ENCODE results near the gene TOMT.

The TOMT gene

GRCh38 chr11:72114570-72114969, 8.8 kb downstream of the TOMT start:
- DNase-seq (ENCODE audit: extremely low read depth, low read depth): no peak
- TF ChIP-seq CTCF (IDR thresholded peaks at IDR 0.05; ENCODE audit: low read depth, low read length): no peak

- no peak for DNase-seq (ENCODE audit: extremely low read depth, low read depth)
- no peak for TF ChIP-seq CTCF (IDR thresholded peaks at IDR 0.05; ENCODE audit: low read depth, low read length)
Measured at GRCh38 chr11:72116019-72116755, 10.5 kb downstream of the TOMT start.

DNA sequence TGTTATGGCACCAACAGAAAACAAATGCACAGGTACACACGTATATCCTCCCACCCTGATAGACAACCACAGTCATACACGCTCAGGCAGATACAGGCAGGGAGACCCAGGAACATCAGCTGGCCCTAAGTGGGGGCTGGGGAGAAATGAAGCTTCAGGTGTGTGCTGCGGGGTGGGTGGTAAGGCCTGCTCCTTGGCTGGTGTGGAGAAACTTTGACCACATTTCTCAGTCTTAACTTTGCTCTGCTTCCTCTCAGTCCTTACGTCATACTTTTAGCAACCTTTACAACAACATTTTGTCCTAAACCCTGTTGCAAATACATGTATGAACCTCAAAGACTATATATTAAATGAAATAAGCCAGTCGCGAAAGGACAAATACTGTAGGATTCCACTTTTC, 13.5 kb downstream of the TOMT start:
- DNase-seq (ENCODE audit: extremely low read depth, low read depth): no peak

DNA sequence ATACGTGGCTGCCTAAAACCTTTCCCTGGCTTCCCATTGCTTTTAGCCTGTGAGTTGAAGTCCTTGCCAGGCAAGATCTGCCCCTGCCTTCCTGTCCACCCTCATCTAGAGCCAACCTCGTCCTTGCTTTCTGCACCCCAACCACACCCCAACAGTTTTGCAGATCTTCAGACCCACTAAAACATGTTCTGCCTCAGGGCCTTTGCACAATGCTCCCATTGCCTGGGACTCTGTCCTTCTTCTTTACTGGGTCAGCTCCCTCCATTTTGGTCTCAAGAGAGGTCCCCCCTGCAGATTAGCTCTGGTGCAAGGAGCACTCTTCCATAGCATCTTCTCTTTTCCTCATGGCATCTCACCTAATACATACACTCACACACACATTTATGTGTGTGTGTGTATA, 15.2 kb downstream of the TOMT start:
- no peak for DNase-seq (ENCODE audit: extremely low read depth, low read depth)
- no peak for TF ChIP-seq CTCF (IDR thresholded peaks at IDR 0.05; ENCODE audit: low read depth, low read length)

More for the DNA sequence above, 13.5 kb downstream of the TOMT start:
- TF ChIP-seq CTCF (IDR thresholded peaks at IDR 0.05; ENCODE audit: low read depth, low read length): no peak

DNA sequence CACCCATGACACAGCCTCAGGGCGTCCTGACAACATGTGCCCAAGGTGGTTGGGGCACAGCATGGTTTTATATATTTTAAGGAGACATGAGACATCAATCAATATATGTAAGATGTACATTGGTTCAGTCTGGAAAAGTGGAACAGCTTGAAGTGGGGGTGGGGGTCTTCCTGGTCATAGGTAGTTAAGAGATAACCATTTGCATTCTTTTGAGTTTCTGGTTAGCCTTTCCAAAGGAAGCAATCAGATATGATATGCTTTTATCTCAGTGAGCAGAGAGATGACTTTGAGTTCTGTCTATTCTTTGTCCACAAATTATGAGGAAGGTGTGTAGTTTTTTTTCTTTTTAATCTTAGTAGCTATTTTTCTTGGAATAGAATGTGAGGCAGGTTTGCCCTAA, 16.9 kb downstream of the TOMT start:
- no peak for TF ChIP-seq CTCF (IDR thresholded peaks at IDR 0.05; ENCODE audit: low read depth, low read length)

GRCh38 chr11:72123117-72123653, 17.5 kb downstream of the TOMT start:
- no peak for DNase-seq (ENCODE audit: extremely low read depth, low read depth)
- no peak for TF ChIP-seq CTCF (IDR thresholded peaks at IDR 0.05; ENCODE audit: low read depth, low read length)

More for the DNA sequence above, 16.9 kb downstream of the TOMT start:
- DNase-seq (ENCODE audit: extremely low read depth, low read depth): no peak

GRCh38 chr11:72124046-72124445, 18.3 kb downstream of the TOMT start:
- TF ChIP-seq CTCF (IDR thresholded peaks at IDR 0.05; ENCODE audit: low read depth, low read length): no peak
- no peak for DNase-seq (ENCODE audit: extremely low read depth, low read depth)

Data from AG09319 (cell line).